ENCODE data around the gene ATP2B3. TPM values are rescaled to one million over a fixed set of nuclear protein-coding genes. Genes with fewer than 3 reads are reported as not detected.
A peak's percentile ranks its signal among the peaks of the same experiment; 100 is the strongest.

ATP2B3 gene
- total and polyA plus RNA-seq, 4 experiments from 2014 or later, result 0.09 TPM; not detected in 3

DNA sequence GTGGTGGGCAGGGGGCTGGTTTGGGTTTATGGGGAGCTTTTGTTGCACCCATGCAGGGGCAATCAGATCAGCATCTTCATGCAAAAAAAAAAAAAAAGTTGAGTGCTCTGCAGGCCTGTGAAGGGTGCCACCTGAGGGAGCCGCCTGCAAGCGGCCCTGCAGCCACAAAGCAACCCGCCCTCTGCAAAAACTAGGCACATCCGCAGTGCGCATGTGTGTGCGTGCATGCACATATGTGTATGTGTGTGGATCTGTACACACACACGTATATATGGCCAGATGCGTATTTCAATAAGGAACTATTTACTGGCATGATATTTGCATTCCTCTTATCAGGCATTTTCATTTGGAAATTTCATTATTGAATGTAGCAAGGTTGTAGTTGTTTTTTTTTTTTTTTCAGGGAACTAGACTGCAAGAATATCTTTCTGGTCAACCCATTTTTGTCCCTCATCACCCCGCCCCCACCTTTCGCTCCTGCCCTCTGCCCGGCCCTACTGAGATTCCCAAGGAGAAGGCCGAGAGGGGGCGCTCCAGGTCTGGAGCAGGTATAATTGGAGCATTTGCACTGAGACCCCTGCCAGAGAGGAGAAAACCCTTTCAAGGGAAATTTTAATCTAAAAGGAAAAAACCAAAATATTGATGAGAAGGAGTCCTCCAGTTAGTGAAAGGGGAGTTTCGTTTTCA lies 63.4 kb downstream of the ATP2B3 start:
- Histone ChIP-seq H3K4me3 (ENCODE audit: low read length in 2 of 2) (no peak overlapping the region), H3K27ac (ENCODE audit: low read depth, low read length) (no peak overlapping the region), H3K36me3 (ENCODE audit: insufficient read depth, low read length) (no peaks in the 10 kb centered on the region), H3K9me3 (ENCODE audit: control insufficient read depth in 1 of 2, low read length in 2 of 2) (no peaks in the 10 kb centered on the region), H3K4me1 (ENCODE audit: insufficient read depth, low read length) (peaks cover 22% of the 10 kb centered on the region), H3K27me3 (ENCODE audit: insufficient read depth, low read length) (no peaks in the 10 kb centered on the region)
- POLR2A ChIA-PET (ENCODE audit: partially characterized antibody), result no interaction called here
- peaks cover 0 to 3% (median 0%) of the 10 kb centered on the region in 8 donors for H3K9me3 Mint-ChIP-seq
- H3K4me3 Mint-ChIP-seq, result peak overlapping the region in 1 of 8 donors; percentile 47
- CTCF ChIA-PET (ENCODE audit: partially characterized antibody), result interaction anchor here (1.3 kb wide), 1 partner anchor 17 kb away, joined by 3 read pairs; no protein-coding TSS in a partner anchor
- peaks cover 7 to 37% (median 19%) of the 10 kb centered on the region in 4 donors for H3K4me1 Mint-ChIP-seq
- H3K36me3 Mint-ChIP-seq, result peaks cover 0 to 3% of the 10 kb centered on the region in 2 donors
- no peak overlapping the region for H3K27ac Mint-ChIP-seq
- DNase-seq, result peak in 1 of 5 donors; percentile 18
- H3K27me3 Mint-ChIP-seq, result no peaks in the 10 kb centered on the region
- intact Hi-C loops (cut with micrococcal nuclease), result no loop called here

DNA sequence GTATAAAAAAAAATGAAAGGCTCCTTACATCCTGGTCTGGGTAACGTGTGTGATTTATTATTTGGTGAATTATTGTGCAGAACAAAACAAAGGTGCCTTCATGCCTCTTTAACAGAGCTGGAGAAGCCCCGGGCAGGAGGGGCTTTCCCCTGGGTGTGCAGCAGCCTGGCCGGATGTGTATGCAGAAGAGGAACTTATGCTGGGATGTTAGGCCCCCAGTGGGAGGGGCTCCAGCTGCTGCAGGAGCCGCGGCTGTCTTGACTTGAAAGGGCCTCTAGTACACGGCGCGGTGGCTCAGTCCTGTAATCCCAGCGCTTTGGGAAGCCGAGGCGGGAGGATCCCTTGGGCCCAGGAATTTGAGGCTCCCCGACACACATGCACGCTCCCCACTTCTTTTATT lies 65.5 kb downstream of the ATP2B3 start:
- H3K9me3 Mint-ChIP-seq, result peaks cover 0 to 4% (median 0%) of the 10 kb centered on the region in 8 donors
- H3K9me3 ChIP-seq (ENCODE audit: control insufficient read depth in 1 of 2, low read length in 2 of 2), result no peaks in the 10 kb centered on the region
- ChIA-PET POLR2A (ENCODE audit: partially characterized antibody) (interaction anchor here (1.1 to 2.0 kb wide), 4 partner anchors 9 to 17 kb away, joined by 3 to 11 read pairs (median 4); partner anchors contain the start of gene CCNQ), CTCF (ENCODE audit: partially characterized antibody) (interaction anchor here (1.0 to 1.1 kb wide), 2 partner anchors 23 to 27 kb away, joined by 3 read pairs; no protein-coding TSS in a partner anchor)
- peaks cover 3 to 9% of the 10 kb centered on the region in 2 donors for H3K36me3 Mint-ChIP-seq
- peaks cover 8 to 37% (median 19%) of the 10 kb centered on the region in 4 donors for H3K4me1 Mint-ChIP-seq
- no peaks in the 10 kb centered on the region for H3K27me3 ChIP-seq (ENCODE audit: insufficient read depth, low read length)
- H3K27me3 Mint-ChIP-seq, result no peaks in the 10 kb centered on the region
- peak; percentile 50 to 84 (median 67) for DNase-seq
- H3K4me1 ChIP-seq (ENCODE audit: insufficient read depth, low read length), result peaks cover 22% of the 10 kb centered on the region
- H3K27ac Mint-ChIP-seq, result peak overlapping the region; percentile 44 to 87 (median 69)
- H3K4me3 ChIP-seq (ENCODE audit: low read length in 2 of 2), result no peak overlapping the region
- peak overlapping the region; percentile 35 for H3K27ac ChIP-seq (ENCODE audit: low read depth, low read length)
- H3K4me3 Mint-ChIP-seq, result peak overlapping the region; percentile 4 to 78 (median 74)
- H3K36me3 ChIP-seq (ENCODE audit: insufficient read depth, low read length), result no peaks in the 10 kb centered on the region
- intact Hi-C loops (cut with micrococcal nuclease), result loop anchor here (2.0 kb wide), 1 partner anchor 16 kb away; the partner anchor contains the start of gene CCNQ

DNA sequence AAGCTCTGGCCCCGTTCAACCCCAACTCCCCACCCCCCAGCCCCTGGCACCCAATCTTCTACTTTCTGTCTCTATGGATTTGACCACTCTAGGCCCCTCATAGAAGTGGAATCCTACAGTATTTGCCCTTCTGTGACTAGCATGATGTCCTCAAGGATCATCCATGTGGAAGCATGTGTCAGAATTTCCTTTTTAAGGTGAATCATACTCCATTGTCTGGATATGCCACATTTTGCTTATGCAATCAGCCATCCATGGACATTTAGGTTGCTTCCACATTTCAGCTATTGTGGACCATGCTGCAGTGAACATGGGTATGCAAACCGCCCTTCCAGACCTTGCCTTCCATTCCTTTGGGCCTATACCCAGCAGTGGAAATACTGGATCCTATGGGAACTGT lies 66.0 kb downstream of the ATP2B3 start:
- H3K27me3 ChIP-seq (ENCODE audit: insufficient read depth, low read length), result no peaks in the 10 kb centered on the region
- H3K9me3 ChIP-seq (ENCODE audit: control insufficient read depth in 1 of 2, low read length in 2 of 2), result no peaks in the 10 kb centered on the region
- Mint-ChIP-seq H3K4me3 (peak overlapping the region in 7 of 8 donors; percentile 4 to 78 (median 72)), H3K4me1 (peaks cover 8 to 37% (median 19%) of the 10 kb centered on the region in 4 donors), H3K27ac (peak overlapping the region in 6 of 7 donors; percentile 44 to 87 (median 54)), H3K36me3 (peaks cover 9 to 14% of the 10 kb centered on the region in 2 donors), H3K9me3 (peaks cover 0 to 4% (median 0%) of the 10 kb centered on the region in 8 donors), H3K27me3 (no peaks in the 10 kb centered on the region)
- H3K36me3 ChIP-seq (ENCODE audit: insufficient read depth, low read length), result peaks cover under 1% of the 10 kb centered on the region
- no peak overlapping the region for H3K27ac ChIP-seq (ENCODE audit: low read depth, low read length)
- no peak overlapping the region for H3K4me3 ChIP-seq (ENCODE audit: low read length in 2 of 2)
- peaks cover 22% of the 10 kb centered on the region for H3K4me1 ChIP-seq (ENCODE audit: insufficient read depth, low read length)
- ChIA-PET POLR2A (ENCODE audit: partially characterized antibody) (interaction anchor here (1.1 to 2.0 kb wide), 4 partner anchors 9 to 17 kb away, joined by 3 to 11 read pairs (median 4); partner anchors contain the start of gene CCNQ), CTCF (ENCODE audit: partially characterized antibody) (interaction anchor here (1.0 kb wide), 1 partner anchor 27 kb away, joined by 3 read pairs; no protein-coding TSS in a partner anchor)
- DNase-seq, result no peak
- intact Hi-C loops (cut with micrococcal nuclease), result loop anchor here (2.0 kb wide), 1 partner anchor 15 kb away; the partner anchor contains the start of gene CCNQ

DNA sequence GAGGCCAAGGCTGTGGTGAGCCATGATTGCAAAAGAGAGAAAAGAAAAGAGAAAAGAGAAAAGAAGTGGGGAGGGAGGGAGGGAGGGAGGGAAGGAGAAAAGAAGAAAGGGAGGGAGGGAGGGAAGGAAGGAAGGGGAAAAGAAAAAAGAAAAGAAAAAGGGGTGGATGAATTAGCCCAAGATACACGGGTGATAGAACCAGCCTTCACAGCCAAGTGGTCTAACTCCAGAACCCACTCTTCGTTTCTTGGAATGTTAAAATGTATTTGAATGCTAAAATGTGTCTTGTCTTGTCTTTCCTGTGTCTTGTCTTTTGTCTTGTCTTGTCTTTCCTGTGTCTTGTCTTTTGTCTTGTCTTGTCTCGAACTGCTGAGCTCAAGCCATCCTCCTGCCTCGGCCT lies 68.4 kb downstream of the ATP2B3 start:
- CTCF ChIA-PET (ENCODE audit: partially characterized antibody), result interaction anchor here (0.8 kb wide), 1 partner anchor 25 kb away, joined by 3 read pairs; no protein-coding TSS in a partner anchor
- intact Hi-C loops (cut with micrococcal nuclease), result no loop called here
- no peak for DNase-seq
- H3K36me3 ChIP-seq (ENCODE audit: insufficient read depth, low read length), result peaks cover 7% of the 10 kb centered on the region
- no peak overlapping the region for H3K4me3 ChIP-seq (ENCODE audit: low read length in 2 of 2)
- Mint-ChIP-seq H3K4me1 (peaks cover 7 to 30% (median 16%) of the 10 kb centered on the region in 4 donors), H3K27ac (peak overlapping the region in 1 of 7 donors; percentile 83), H3K36me3 (peaks cover 9 to 19% of the 10 kb centered on the region in 2 donors), H3K27me3 (no peaks in the 10 kb centered on the region), H3K9me3 (peaks cover 0 to 4% (median 0%) of the 10 kb centered on the region in 8 donors), H3K4me3 (no peak overlapping the region)
- peaks cover 22% of the 10 kb centered on the region for H3K4me1 ChIP-seq (ENCODE audit: insufficient read depth, low read length)
- no peak overlapping the region for H3K27ac ChIP-seq (ENCODE audit: low read depth, low read length)
- no peaks in the 10 kb centered on the region for H3K27me3 ChIP-seq (ENCODE audit: insufficient read depth, low read length)
- no peaks in the 10 kb centered on the region for H3K9me3 ChIP-seq (ENCODE audit: control insufficient read depth in 1 of 2, low read length in 2 of 2)
- POLR2A ChIA-PET (ENCODE audit: partially characterized antibody), result no interaction called here

DNA sequence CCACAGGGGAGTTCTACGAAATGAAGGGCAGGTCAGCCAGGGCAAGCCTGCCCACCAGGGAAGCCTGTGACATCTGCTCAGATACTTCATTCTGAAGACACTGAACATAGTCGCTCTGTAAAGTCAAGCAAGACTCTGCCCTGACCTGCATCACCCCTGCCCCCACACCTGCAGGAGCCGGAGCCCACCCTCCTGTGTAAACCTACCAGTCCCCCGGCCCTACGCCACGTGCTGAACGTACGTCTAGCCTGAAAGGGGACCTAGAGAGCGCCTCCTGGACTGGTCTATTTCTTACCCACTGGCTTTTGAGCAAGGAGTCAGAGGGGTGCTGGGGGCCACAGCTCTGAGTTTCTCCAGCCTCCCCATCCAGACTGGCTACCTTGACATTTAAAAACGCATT lies 69.9 kb downstream of the ATP2B3 start:
- Histone ChIP-seq H3K36me3 (ENCODE audit: insufficient read depth, low read length) (peaks cover 11% of the 10 kb centered on the region), H3K4me1 (ENCODE audit: insufficient read depth, low read length) (peaks cover 16% of the 10 kb centered on the region), H3K27me3 (ENCODE audit: insufficient read depth, low read length) (no peaks in the 10 kb centered on the region), H3K27ac (ENCODE audit: low read depth, low read length) (no peak overlapping the region), H3K9me3 (ENCODE audit: control insufficient read depth in 1 of 2, low read length in 2 of 2) (no peaks in the 10 kb centered on the region), H3K4me3 (ENCODE audit: low read length in 2 of 2) (no peak overlapping the region)
- Mint-ChIP-seq H3K27me3 (no peaks in the 10 kb centered on the region), H3K9me3 (peaks cover 0 to 4% (median 0%) of the 10 kb centered on the region in 8 donors), H3K4me1 (peaks cover 7 to 17% (median 15%) of the 10 kb centered on the region in 4 donors), H3K27ac (no peak overlapping the region), H3K4me3 (no peak overlapping the region), H3K36me3 (peaks cover 15 to 29% of the 10 kb centered on the region in 2 donors)
- POLR2A ChIA-PET (ENCODE audit: partially characterized antibody), result no interaction called here
- CTCF ChIA-PET (ENCODE audit: partially characterized antibody), result no interaction called here
- no peak for DNase-seq
- intact Hi-C loops (cut with micrococcal nuclease), result no loop called here

DNA sequence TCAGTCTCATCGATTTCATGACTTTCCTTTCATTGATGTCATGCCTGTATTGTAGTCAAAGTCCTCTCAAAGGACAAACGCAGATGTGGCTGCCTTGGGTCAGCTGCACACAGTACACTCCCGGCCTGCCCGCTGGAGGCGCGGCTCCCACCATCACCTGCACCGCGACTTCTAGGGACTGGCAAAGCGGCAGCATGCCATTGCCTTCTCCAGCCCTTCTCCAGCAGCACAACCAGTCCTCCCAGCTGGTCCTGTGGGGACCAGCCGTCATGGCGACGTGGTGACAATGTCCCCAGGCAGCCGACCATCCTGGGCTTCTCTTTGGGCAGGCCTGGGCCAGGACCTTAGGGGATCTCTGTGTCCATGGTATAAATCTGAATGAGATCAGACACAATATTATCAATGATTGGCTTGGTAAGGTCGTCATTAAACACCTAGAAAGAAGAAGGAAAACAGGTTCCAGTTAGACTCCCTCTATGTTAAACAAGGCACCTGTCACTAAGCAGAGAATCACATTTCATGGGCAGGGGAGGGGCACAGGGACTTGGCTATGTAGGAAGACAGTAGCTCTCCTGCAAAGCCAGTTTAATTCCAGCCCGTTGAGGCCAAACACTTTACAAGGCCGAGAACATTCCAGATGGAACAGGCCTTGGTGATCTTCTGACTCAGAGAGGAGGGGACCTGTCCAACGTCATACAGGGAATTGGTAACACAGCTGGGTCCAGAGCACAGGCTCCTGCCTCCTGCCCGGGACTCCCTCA lies 70.8 kb downstream of the ATP2B3 start:
- Histone ChIP-seq H3K27ac (ENCODE audit: low read depth, low read length) (no peak overlapping the region), H3K4me3 (ENCODE audit: low read length in 2 of 2) (no peak overlapping the region), H3K4me1 (ENCODE audit: insufficient read depth, low read length) (peaks cover 7% of the 10 kb centered on the region), H3K27me3 (ENCODE audit: insufficient read depth, low read length) (no peaks in the 10 kb centered on the region), H3K36me3 (ENCODE audit: insufficient read depth, low read length) (peaks cover 15% of the 10 kb centered on the region), H3K9me3 (ENCODE audit: control insufficient read depth in 1 of 2, low read length in 2 of 2) (no peaks in the 10 kb centered on the region)
- no peak overlapping the region for H3K27ac Mint-ChIP-seq
- no peak for DNase-seq
- no peaks in the 10 kb centered on the region for H3K27me3 Mint-ChIP-seq
- H3K4me1 Mint-ChIP-seq, result peaks cover 4 to 9% (median 7%) of the 10 kb centered on the region in 4 donors
- H3K4me3 Mint-ChIP-seq, result no peak overlapping the region
- peaks cover 15 to 33% of the 10 kb centered on the region in 2 donors for H3K36me3 Mint-ChIP-seq
- H3K9me3 Mint-ChIP-seq, result peaks cover 0 to 4% (median 0%) of the 10 kb centered on the region in 8 donors
- CTCF ChIA-PET (ENCODE audit: partially characterized antibody), result no interaction called here
- POLR2A ChIA-PET (ENCODE audit: partially characterized antibody), result no interaction called here
- intact Hi-C loops (cut with micrococcal nuclease), result no loop called here

All from CD4-positive, alpha-beta memory T cell (primary cell).